ENCODE measurements around the gene WAPL.

DNA sequence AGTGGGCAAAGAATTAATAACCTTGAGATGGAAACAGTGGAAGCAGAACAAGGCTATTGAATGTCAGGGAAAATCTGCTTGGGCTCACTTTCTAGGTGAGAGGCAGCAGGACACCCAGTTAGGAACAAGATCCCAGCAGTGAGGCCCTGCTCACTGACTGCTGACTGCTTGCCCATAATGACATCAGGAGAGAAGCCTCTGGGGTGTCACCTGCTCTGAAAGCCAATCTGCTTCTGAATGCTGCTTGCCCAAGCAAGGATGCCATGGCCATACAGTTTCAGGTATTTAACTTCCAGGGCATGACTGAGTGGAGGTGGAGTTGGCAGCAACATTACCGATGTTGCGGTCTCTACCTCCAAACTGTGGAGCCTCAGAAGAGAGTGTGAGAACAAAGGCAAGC is 11.7 kb upstream of the WAPL start:
- TF ChIP-seq SIN3A (IDR thresholded peaks at IDR 0.05; ENCODE audit: borderline replicate concordance, insufficient read depth, low read length) (no peak), POLR2AphosphoS5 (IDR thresholded peaks at IDR 0.05; ENCODE audit: low read depth, low read length) (no peak), TAF1 (IDR thresholded peaks at IDR 0.05; ENCODE audit: borderline replicate concordance, insufficient read depth, low read length) (no peak), REST (IDR thresholded peaks at IDR 0.05; ENCODE audit: insufficient read depth in 1 of 2, low read depth in 2 of 2, low read length in 2 of 2) (no peak)
